GM12872 (cell line): ENCODE measurements around the gene HDHD2.

ENCODE experiments used
- TF ChIP-seq, protein P1 (sequence below): IDR thresholded peaks from 3 replicates; pipeline ENCODE4 v1.5.1; 2011; ENCODE audit warnings: low read depth, mild to moderate bottlenecking, low read length, moderate library complexity; ENCODE audit not compliant: insufficient read depth

Gene HDHD2

GRCh38 chr18:47108998-47109405, 41.3 kb downstream of the HDHD2 start:
- TF ChIP-seq, protein P1, sequence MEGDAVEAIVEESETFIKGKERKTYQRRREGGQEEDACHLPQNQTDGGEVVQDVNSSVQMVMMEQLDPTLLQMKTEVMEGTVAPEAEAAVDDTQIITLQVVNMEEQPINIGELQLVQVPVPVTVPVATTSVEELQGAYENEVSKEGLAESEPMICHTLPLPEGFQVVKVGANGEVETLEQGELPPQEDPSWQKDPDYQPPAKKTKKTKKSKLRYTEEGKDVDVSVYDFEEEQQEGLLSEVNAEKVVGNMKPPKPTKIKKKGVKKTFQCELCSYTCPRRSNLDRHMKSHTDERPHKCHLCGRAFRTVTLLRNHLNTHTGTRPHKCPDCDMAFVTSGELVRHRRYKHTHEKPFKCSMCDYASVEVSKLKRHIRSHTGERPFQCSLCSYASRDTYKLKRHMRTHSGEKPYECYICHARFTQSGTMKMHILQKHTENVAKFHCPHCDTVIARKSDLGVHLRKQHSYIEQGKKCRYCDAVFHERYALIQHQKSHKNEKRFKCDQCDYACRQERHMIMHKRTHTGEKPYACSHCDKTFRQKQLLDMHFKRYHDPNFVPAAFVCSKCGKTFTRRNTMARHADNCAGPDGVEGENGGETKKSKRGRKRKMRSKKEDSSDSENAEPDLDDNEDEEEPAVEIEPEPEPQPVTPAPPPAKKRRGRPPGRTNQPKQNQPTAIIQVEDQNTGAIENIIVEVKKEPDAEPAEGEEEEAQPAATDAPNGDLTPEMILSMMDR = no peak

DNA sequence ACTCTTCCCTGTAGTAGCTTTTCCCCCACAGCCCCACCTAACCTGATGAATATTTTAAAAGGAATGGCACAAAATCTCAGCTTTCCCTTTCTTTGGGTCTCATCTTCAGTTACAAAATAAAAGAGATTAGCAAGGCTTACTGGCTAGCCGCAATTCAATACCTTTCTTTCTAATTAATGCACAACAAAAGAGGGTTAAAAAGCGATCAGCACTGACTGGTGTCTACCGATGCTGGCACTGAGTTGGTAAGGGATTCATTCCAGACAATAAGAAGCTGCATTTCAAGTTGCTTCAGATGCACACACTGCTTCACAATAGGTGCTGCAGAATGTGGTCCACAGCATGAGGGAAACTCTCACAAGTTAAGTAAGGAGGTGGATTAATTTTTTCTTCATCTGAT, 41.9 kb downstream of the HDHD2 start:
- TF ChIP-seq, protein P1 = no peak

GRCh38 chr18:47100212-47100831, 50.0 kb downstream of the HDHD2 start:
- TF ChIP-seq, protein P1 = peak; percentile 82

GRCh38 chr18:47095810-47096209, 54.5 kb downstream of the HDHD2 start:
- TF ChIP-seq, protein P1 = no peak

GRCh38 chr18:47087676-47088075, 62.6 kb downstream of the HDHD2 start:
- TF ChIP-seq, protein P1 = no peak

DNA sequence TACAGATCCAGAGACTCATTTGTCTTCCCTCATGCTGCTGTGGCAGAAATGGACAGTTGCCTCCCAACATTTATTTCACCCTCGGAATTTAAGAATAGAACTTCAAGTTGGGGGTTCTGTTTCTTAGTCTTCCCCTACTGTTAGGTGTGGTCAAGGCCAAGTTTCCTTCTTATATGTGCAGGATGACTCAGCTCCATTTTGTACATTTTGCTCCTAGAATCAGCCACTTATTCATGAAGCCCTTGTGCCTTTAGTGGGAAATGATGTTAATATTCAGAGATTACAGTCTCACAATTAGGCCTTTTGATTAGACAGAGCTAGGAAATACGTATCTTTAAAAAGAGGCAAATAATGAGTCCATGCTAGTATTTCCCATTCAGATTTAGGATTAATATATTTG, 68.7 kb downstream of the HDHD2 start:
- TF ChIP-seq, protein P1 = no peak

- TF ChIP-seq, protein P1 = no peak
Observed at GRCh38 chr18:47080872-47081271, 69.4 kb downstream of the HDHD2 start.
